GM18867 (cell line): ENCODE data around the gene TUBA4A.

Experiments used
- ATAC-seq: cut with Tn5 transposase; IDR thresholded peaks from one replicate; pipeline ENCODE4 v1.9.1; 2021; ENCODE audit warnings: mild to moderate bottlenecking, moderate library complexity; ENCODE audit not compliant: unreplicated experiment

Gene TUBA4A

DNA sequence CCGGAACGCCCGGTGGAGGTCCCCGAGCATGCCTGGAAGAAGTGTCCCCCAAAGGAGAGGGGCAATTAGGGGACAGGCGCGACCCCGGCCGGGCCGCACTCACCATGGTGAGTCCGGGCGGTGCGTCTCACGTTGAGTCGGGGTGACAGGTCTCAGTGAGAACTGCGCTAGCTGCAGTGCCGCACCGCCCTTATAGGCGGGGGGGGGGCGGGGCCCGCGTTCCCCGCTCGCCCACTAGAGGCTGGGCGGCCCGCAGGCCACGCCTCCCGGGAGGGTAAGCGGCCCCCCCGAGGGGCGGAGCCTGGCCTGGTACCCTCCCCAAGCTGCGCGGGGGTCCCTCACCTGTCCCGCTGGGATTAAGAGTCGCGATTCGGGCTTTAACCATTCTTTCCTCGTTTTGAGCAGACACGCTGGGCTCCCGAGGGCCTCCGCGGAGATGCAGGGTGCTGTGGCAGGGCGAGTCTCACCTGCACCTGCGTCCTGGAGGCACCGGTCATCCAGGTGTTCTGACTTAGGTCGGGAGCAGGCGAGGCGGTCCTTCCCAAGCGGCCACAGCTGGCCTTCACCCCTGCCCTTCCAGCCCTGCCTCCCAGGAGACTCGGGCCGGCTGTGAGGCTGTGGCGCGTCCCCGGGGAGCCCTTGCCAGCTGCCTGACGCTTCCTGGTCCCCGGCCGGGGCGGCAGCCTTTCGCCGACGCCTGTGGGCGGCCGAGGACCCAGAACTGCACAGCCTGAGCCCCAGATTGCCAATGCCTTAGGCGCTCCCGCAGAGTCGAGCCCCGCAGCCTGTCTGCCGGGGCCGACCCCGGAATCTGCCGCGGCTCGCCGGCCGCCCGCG is at the start of gene TUBA4A:
TUBA4A (minus strand) TSS at position 166 of the 837 bp plus-strand sequence; CDS start at position 106, 60 bp downstream.
- ATAC-seq: peak; percentile 48

DNA sequence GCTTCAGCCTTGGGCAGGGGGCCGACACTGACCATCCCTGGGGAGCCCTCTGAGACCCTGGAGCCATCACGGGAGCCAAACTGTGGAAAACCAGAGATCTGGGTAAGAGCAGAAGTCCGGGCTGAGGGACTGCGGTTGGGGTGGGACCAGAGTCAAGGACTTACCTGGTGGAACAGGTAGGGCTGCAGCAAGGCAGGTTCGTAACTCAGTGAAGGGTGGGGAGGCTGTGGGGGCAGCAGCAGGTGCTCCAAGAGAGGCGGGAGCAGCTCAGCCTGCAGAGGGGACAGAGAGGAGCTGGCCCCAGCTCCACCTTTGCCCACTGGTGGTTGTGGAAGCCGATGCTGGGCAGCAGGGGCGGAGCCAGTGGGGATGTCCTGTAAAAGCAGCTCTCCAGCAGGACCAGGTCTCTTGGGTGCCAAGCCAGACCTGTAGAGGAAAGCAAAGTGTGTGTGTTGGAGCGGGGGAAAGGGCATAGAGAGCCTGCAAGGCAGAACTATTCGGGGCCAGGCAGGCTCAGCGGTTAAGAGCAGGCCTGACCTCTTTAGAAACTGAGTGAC is 48.8 kb upstream of the TUBA4A start:
- ATAC-seq: no peak

DNA sequence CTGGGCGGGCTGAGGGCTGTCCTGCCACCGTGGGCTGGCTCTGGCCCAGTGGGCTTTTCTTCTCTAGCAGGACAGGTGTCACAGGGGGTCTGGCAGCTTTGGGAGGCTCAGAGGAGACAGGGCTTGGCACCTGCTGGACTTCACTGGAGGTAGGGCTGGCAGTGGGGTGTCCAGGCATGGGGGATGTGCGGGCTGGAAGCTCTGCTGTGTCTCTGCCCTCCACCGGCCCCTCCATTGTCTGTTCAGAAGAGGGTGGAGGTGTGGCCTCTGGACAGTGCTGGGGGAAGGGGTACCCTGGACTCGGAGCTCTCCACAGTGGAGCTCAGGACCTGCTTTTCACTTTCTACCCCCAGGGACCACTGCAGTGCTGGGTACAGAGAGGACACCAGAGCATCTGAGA is 46.3 kb upstream of the TUBA4A start:
- no peak for ATAC-seq

DNA sequence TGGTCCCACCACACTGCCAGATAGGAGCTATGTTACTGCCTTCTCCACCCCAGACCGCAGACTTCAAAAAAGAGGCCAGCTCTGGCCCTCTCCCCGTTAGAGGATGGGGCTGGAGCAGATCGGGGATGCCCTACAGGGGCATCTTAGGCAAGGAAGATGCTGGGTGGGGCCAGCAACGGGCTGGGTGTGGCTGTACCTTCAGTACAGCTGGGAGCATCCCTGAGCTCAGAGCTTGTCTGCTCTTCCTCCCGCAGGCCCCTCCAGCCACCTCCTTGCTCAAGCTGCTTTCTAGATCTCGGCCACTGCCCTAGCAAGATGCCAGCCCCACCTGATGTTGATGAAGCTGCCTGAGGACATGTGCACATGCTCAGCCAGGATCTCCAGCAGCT is 45.6 kb upstream of the TUBA4A start:
- no peak for ATAC-seq

DNA sequence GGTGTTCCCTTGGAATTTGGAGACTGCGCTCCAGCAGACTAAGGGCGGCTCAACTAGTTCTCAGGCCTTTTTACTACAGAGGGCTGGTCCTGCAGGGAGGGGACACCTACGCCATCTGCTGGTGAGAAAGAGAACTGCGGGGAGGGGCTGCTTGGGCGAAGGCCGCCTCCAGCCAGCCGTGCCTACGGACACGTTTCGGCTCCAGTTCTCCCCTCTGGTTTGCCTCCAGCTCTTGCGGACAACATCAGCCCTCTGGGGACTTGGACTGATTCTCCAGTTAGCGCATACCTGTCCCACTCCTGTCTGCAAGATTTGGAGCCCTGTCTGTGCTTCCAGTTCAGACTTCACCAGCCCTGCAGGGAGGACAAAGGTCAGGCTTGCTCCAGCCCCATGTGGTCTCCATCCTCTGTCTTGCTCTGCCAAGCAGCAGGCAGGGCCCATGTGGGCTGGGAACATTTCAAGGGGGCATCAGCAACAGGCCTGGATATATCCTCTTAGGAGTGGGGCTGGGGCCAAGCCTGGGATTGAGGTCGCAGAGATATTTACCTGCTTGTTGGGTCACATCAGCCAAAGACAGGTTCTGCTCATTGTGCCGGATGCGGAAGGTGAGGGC is 45.1 kb upstream of the TUBA4A start:
- peak; percentile 53 for ATAC-seq

DNA sequence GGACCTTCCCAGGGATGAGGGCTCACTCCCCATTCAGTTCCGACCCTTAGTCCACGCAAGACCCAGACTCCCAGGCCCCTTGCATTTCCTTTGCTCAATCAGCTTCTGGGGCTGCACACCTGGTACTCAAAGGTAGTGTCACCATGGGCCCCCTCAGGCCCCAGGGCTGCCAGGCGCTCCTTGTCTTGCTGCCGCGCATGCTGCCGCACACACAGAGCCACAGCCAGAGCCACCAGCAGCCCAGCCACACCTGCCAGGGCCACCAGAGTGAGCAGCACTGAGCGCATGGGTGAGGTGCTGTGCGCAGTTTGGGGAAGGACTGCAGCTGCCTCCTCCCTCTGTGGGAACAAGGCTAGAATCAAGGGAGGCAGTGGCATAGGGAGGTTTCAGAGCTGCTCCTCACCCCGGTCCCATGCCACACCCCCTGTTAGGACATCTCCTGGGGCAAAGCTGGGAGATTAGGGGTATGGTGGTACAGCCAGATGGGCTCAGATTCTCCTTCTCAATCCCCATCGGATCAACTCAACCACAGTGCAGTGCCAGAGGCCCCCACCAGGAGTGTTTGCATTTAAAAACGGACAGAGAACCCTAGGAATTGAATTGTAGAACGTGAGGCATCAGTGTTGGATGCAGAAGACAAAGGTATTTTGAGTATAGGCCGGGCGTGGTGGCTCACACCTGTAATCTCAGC is 44.2 kb upstream of the TUBA4A start:
- no peak for ATAC-seq

DNA sequence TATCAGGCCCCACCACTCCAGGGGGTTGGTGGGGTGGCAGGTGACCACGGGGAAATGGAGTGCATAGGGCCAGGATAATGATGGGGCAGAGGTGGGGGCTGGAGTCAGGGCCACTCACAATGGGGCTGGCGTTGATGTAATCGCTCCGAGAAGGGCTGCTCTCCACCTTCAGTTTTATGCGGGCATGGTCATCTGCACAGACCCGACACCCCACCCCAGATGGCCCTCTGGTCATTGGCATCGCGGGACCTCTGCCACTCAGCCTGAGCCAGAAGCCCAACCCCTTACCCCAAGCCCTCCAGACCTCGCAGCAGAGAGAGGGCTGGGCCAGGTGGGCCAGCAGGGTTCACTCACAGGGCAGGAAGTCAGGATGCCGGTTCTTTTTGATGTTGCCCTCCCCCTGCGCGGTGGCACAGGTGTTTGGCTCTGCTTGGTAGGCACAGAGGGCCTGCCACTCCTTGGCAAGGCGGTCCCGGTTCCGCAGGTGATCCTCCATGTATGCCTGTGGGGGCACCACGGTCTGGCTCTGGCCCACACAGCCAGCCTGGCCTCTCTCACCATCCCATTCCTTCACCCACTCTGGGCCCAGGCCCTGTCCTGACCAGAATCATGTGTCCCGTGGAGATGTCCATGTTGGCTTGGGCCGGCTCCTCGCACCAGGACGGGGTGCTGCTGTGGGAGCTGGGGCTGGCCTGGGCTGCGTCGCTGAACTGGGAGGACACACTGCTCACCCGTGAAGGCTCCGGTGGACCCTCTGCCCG is 43.1 kb upstream of the TUBA4A start:
- ATAC-seq: no peak

DNA sequence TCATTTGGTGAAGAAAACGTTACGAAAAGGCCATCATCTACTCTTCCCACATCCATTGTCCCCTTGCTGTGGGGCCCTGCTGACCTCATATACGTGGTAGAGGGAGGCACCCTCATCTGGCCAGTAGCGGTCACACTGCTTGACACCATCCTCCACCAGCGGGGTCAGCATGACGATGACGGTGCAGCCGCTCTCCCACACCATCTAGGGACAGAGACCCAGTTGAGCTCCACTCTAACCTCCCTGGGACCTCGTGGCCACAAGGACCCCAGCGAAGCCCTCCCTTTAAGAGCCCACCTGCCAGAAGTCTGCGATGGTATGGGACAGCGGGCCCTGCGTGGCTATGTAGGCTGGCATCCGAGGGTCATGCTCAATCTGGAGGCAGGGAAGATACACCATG is 42.4 kb upstream of the TUBA4A start:
- no peak for ATAC-seq

DNA sequence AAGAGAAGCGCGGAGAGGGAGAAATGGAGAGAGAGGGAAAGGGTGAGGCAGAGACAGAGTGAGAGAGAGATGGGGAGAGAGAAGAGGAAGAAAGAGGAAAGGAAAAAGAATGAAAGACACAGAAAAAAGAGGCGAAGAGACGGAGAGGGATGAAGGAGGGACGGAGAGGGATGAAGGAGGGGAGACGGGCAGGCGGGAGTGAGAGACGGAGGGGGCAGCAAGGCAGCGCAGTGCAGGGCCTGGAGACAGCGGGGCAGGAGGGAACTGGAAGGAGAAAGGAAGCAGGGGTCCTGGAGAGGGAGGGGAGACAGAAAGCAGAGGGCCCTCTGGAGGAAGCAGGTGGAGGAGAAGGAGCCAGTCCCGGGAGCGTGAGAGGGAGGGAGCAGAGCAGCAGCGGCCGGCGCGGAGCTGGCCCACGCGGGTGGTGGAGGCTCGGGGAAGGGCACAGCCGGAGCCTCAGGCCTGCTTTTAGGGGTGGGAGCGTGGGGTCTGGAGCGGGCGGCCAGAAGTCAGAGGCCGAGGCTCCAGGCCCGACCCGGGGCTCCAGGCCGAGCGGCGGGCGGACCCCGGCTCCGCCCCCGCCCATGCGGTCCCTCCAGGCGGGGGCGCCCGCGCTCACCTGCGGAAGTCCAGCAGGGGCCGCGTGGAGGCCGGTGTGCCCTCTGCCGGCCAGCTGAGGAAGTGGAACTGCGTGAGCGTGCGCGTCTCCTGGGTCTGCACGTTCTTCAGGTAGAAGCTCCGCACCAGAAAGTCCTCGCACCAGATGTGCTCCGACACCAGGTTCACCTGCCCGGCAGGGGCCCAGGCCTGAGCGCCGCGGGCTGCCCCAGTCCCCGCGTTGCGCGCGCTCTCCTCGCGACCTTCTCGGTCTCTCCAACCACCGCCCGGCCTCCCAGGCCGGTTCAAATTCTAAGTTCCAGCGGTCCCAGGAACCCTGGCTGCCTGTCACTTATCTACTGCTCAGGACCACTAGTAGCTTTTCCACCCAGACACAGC is 40.9 kb upstream of the TUBA4A start:
- peak; percentile 86 for ATAC-seq

DNA sequence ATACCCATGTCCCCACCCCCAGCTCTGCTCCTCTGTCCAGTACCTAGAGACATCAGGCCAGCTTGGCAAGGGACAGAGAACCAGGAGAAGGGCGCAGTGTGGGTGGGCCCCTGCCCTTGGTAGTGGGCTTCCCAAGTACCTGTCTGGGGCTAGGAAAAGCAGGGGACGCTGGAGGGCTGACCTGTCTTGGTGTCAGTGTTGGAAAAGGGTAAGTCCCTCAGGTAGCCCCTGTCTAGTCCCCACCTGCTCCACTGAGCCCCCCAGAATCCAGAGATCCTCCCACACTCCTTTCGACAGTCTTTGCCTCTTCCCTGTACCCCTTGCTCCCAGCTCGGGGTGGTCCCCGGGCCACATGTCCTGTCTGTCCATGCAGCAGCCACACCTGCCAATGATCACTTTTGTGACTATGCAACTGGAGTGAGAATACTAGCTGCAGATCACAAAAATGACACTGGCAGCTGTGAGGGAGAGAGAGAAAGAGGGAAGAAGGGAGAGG is 40.1 kb upstream of the TUBA4A start:
- no peak for ATAC-seq

DNA sequence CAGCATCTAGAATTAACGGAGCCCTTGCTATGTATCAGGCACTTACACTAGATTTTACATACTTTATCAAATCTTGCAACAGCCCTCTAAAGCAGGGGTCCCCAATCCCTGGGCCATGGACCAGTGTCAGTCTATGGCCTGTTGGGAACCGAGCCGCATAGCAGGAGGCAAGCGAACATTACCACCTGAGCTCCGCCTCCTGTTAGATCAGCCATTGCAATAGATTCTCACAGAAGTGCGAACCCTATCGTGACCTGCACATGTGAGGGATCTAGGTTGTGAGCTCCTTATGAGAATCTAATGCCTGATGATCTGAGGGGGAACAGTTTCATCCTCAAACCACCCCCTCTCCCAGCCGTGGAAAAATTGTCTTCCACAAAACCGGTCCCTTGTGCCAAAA is 38.9 kb upstream of the TUBA4A start:
- no peak for ATAC-seq

DNA sequence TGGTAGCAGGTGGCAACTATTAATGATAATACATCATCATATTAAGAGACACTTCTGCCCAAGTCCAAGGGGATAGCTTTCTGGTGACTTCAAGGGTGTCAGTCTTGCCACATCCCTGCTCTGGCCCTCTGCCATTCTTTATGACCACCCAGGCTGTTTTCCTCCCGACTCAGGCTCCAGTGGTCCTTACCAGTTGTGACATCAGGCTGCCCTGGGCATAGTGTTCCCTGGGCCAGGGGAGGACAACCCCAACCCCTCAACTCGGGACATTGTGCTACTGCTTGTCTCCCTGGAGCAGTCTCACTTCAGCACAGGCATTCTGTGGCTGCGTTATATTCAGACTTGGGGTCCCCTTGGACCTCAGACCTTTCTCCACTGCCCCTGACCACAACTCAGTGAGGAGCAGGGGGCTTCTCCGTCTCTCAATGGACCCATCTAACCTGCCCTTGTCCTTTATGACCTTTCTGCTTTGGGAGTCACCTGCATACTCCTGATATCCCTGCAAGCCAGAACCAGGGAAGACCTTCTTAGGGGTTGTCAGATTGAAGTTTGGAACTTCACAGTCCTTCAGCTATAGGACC is 38.3 kb upstream of the TUBA4A start:
- no peak for ATAC-seq

DNA sequence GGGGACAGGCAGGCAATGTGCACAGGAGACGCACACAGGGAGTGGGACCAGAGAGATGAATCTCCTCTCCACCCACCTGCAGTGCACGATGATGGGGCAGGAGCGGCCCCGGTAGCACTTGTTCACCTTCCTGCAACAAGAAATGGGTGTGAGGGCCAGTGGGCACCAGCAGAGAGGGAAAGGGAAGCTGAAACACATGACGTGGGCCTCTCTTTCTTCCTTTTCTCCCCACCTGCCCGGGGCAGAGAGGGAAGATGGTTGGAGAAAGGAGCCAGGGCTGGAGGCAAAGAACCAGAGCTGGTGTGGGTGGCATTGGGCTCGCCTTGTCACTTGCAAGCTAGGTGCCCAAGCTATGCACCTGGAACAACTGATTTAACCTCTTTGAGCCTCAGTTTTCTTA is 37.7 kb upstream of the TUBA4A start:
- no peak for ATAC-seq

DNA sequence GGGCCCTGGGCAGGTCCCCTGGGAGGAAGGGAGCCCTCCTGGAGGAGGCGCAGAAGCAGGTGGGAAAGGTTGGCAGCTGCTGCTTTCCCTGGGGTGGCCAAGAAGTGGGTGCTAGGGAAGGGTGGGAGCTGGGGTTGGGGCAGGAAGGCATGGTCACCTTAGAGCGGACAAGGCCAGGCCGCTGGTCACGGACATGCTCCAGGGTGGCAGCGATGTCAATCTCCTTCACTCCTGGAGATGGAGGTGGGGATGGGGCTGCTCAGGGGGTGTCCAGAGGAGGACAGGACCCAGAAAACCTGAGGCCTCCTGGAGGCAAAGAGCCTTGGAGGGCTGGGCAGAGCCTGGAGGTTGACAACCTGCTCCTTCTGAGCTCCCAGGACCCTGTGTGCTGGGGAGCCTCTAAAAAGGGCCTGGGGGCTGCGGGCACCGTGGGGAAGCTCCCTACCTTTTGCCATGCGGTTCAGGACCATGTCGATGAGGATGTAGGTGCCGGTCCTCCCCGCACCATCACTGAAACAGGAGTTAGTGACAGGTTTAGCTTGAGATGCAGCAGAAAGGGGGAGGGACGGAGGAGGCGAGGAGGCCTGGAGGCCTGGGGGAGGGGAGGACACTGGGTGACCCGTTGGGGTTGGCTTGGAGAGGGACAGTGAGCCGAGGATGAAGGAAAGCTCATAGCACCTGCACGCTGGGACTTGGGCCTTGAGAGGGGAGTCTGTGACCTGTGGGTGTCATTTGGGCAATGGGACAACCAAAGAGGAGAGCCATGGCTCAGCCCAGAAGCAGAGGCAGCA is 36.9 kb upstream of the TUBA4A start:
- ATAC-seq: no peak

DNA sequence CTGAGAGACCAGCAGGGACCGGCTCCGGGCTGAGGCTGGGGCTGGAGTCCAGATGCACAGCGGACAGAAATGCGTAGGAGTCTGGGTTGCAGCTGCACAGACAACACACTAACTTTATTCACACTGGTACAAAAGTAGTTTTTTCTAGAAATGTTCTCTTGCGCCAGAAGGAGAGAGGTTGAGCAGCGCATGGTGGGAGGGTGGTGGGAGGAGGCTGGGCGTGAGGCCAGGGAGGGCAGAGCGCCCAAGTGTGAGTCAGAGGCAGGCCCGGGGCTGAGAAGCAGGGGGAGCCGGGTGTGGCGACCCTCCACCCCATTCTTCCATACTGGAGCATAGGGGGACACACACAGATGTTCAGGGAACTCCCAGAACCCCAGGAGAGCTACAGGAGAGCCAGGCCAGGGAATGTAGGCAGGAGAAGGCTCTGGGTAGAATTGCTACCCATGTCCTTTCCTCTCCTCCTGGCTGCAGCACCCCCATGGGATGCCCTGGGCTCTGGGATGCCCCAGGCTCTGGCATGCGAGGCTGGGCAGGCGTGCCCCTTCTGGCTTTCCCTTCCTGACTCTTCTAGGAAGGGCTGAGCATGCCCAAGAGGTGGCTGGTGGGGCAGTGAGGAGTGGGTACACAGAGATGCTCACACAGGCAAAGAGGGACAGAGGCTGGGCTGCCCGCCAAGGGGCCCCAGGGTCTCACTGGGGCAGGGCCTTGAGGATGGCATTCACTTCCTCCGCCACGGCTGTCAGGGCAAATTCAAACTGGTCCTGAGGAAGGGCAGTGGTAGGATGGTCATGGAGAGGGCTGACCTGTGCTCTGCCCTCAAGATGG is 36.0 kb upstream of the TUBA4A start:
- ATAC-seq: no peak

DNA sequence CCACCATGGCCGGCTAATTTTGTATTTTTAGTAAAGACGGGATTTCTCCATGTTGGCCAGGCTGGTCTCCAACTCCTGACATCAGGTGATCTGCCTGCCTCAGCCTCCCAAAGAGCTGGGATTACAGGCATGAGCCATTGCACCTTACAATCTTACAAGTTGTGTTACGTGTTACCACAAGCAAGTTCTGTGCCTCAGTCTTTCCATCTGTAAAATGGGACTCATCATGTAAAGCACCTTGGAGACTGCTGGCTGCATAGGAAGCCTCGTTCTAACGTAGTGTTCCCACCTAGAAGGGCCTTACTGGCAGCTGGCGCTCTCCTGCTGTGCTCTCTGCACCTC is 35.4 kb upstream of the TUBA4A start:
- no peak for ATAC-seq

DNA sequence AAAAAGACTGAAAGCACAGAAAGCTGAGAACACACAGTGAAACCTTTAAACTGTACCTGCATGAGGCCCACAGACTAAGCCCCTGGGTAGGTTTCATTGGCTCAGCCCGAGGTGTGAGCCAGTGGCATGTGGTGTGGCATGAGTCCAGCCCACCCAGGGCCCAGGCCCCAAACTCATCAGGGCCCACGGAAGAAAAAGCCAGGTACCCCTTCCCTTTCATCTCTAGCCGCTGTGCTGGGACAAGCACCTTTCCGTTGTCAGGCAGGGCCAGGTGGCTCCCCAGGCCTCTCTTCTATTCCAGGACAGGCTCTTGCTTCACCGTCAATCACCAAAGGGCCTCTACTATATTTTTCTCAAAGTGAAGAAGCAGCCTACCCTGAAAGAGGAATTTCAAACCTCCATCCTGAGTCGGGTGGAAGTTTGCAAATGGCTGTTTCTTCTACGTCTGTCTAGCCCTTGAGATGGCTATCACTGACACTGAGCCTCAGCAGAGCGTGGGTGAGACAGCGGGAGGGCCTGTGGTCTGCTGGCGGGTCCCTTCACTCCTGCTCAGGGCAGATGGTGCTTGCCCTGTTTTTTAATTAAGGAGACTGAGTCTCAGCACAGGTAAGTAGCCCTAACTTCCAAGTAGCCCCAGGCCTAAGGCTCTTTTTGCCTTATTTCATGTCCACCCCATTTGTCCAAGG is 34.0 kb upstream of the TUBA4A start:
- ATAC-seq: no peak
